ENCODE results near the gene NDUFS5.

DNA sequence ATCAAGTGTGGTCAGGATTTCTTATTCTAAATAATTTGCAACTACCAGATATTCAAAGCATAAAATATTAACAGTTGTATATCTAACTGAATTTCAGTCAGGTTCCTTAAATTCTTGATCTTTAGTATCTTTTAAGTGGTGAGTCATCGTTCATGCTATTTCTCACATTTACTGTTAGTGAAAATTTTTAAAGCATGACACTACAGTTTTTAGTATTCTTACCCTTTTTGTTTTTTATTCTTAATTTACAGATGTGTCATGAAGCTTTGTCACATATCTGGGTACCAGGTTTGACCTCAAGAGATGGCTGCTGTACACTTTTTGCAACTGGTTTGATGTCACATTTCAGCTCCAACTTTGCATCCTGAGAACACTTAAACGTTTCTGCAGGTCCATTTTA lies 22.4 kb upstream of the NDUFS5 start:
- TF ChIP-seq CTCF (IDR thresholded peaks at IDR 0.05) (no peak), ZFX (IDR thresholded peaks at IDR 0.05; ENCODE audit: borderline replicate concordance) (no peak)
